SK-N-SH (cell line): ENCODE data around the gene AADAT. TPM values are rescaled to one million over a fixed set of nuclear protein-coding genes. Genes with fewer than 3 reads are reported as not detected.

ENCODE experiments used
- CTCF ChIA-PET: fragments of 300-600, 350-600 bp; formaldehyde crosslinking; extraction: SDS; loops from one replicate; lab custom pipeline; 2021; lab: Yijun Ruan, JAX
- POLR2A ChIA-PET: fragments of 350-600 bp; sonication (Branson Sonifier 250); formaldehyde crosslinking; extraction: SDS; loops from one replicate; lab custom pipeline; 2020; ENCODE audit warnings: antibody characterized with exemption, inconsistent platforms; lab: Yijun Ruan, JAX
- DNase-seq: peaks from one replicate; pipeline ENCODE4 v3.0.0; 2012
- H2AFZ ChIP-seq: fragments of 200-600 bp; sonication (generic); 2 replicates; pipeline ENCODE4 v1.8.1; 2016; ENCODE audit warnings: antibody characterized with exemption, mild to moderate bottlenecking, low read depth
- H3F3A ChIP-seq: fragments of 200-600 bp; sonication (generic); replicated peaks from 2 replicates; pipeline ENCODE3; 2016; ENCODE audit warnings: antibody characterized with exemption, mild to moderate bottlenecking; ENCODE audit not compliant: insufficient read depth
- H3K27ac ChIP-seq, 2 experiments: fragments of 200-500 bp in 1 of 2; fragments of 200-600 bp in 1 of 2; sonication (Bioruptor generic) in 1 of 2; sonication (generic), shearing (Covaris generic) in 1 of 2; 2 replicates each; pipeline versions ENCODE4 v1.5.1 to v1.6.1; 2014 to 2016; ENCODE audit warnings: low read depth in 2 of 2, inconsistent platforms in 1 of 2, low read length in 1 of 2, mild to moderate bottlenecking in 1 of 2, mixed read lengths in 1 of 2
- H3K27me3 ChIP-seq: fragments of 200-600 bp; sonication (generic), shearing (Covaris generic); 2 replicates; pipeline ENCODE4 v1.6.1; 2016; ENCODE audit warnings: mixed run types; ENCODE audit not compliant: insufficient read depth
- H3K36me3 ChIP-seq, 2 experiments: fragments of 200-500 bp in 1 of 2; fragments of 200-600 bp in 1 of 2; sonication (Bioruptor generic) in 1 of 2; sonication (generic) in 1 of 2; replicated peaks in 1 of 2; 2 replicates each; pipeline versions ENCODE3 to v1.5.1; 2014 to 2016; ENCODE audit warnings: low read length in 1 of 2, mild to moderate bottlenecking in 1 of 2; ENCODE audit not compliant: insufficient read depth in 2 of 2, control insufficient read depth in 1 of 2
- H3K4me1 ChIP-seq, 2 experiments: fragments of 200-500 bp in 1 of 2; fragments of 200-600 bp in 1 of 2; sonication (Bioruptor generic) in 1 of 2; sonication (generic), shearing (Covaris generic) in 1 of 2; 2 replicates each; pipeline versions ENCODE4 v1.5.1 to v1.6.1; 2014 to 2016; ENCODE audit warnings: low read depth in 1 of 2, low read length in 1 of 2, mixed run types in 1 of 2; ENCODE audit not compliant: insufficient read depth in 2 of 2, control insufficient read depth in 1 of 2
- H3K4me2 ChIP-seq: fragments of 200-600 bp; sonication (generic), shearing (Covaris generic); 2 replicates; pipeline ENCODE4 v1.6.1; 2017; ENCODE audit warnings: mixed run types
- H3K4me3 ChIP-seq, 2 experiments: fragments of 200-500 bp in 1 of 2; fragments of 200-600 bp in 1 of 2; sonication (Bioruptor generic) in 1 of 2; sonication (generic), shearing (Covaris generic) in 1 of 2; 2 replicates each; pipeline versions ENCODE4 v1.5.1 to v1.8.1; 2014 to 2016; ENCODE audit warnings: low read depth in 2 of 2, inconsistent platforms in 1 of 2, low read length in 1 of 2, mild to moderate bottlenecking in 1 of 2, mixed read lengths in 1 of 2, moderate library complexity in 1 of 2
- H3K79me2 ChIP-seq: fragments of 200-600 bp; sonication (generic); 2 replicates; pipeline ENCODE4 v1.8.1; 2017; ENCODE audit warnings: mild to moderate bottlenecking; ENCODE audit not compliant: insufficient read depth
- H3K9ac ChIP-seq: fragments of 200-600 bp; sonication (generic); 2 replicates; pipeline ENCODE4 v1.6.1; 2017; ENCODE audit warnings: mixed run types
- H3K9me2 ChIP-seq: fragments of 200-600 bp; sonication (generic); 2 replicates; pipeline ENCODE4 v1.6.1; 2017; ENCODE audit warnings: mixed run types
- H3K9me3 ChIP-seq: fragments of 200-600 bp; sonication (generic); 2 replicates; pipeline ENCODE4 v1.6.1; 2017; ENCODE audit warnings: mixed run types, mild to moderate bottlenecking, moderate library complexity
- H4K20me1 ChIP-seq: fragments of 200-600 bp; sonication (generic); 2 replicates; pipeline ENCODE4 v1.6.1; 2017; ENCODE audit warnings: mild to moderate bottlenecking, mixed run types; ENCODE audit not compliant: insufficient read depth
- ELF1 ChIP-seq: IDR thresholded peaks from 2 replicates; pipeline ENCODE4 v1.4.0; 2012
- EZH2phosphoT487 ChIP-seq: fragments of 200-600 bp; sonication (generic); IDR thresholded peaks from 2 replicates; pipeline ENCODE4 v1.6.1; 2017; ENCODE audit warnings: low read depth, mixed run types, mild to moderate bottlenecking, antibody characterized with exemption, moderate library complexity, borderline replicate concordance
- FOSL2 ChIP-seq: IDR thresholded peaks from 2 replicates; pipeline ENCODE4 v1.4.0; 2012; ENCODE audit warnings: low read depth, mild to moderate bottlenecking, moderate library complexity, borderline replicate concordance
- FOXJ3 ChIP-seq: sonication (generic); formaldehyde crosslinking; IDR thresholded peaks from 2 replicates; pipeline ENCODE4 v1.5.1; 2020; ENCODE audit warnings: mild to moderate bottlenecking, missing genetic modification reagents
- FOXM1 ChIP-seq: IDR thresholded peaks from 2 replicates; pipeline ENCODE4 v1.4.0; 2012; ENCODE audit warnings: low read depth, mild to moderate bottlenecking
- GABPA ChIP-seq: IDR thresholded peaks from 2 replicates; pipeline ENCODE4 v1.4.0; 2012; ENCODE audit warnings: low read depth, mild to moderate bottlenecking
- GATA2 ChIP-seq: sonication (generic); formaldehyde crosslinking; IDR thresholded peaks from 2 replicates; pipeline ENCODE4 v1.5.0; 2020; ENCODE audit warnings: mild to moderate bottlenecking, missing genetic modification reagents
- IRF3 ChIP-seq: fragments of 150-350 bp; IDR thresholded peaks from 2 replicates; pipeline ENCODE4 v1.6.1; 2016; ENCODE audit warnings: mild to moderate bottlenecking, low read depth, low read length
- MEF2A ChIP-seq: IDR thresholded peaks from 2 replicates; pipeline ENCODE4 v1.4.0; 2012; ENCODE audit warnings: low read depth, borderline replicate concordance
- MXI1 ChIP-seq: IDR thresholded peaks from 2 replicates; pipeline ENCODE4 v1.6.1; 2012; ENCODE audit warnings: mild to moderate bottlenecking, low read depth, low read length, improper control_type of control experiment
- POLR2AphosphoS5 ChIP-seq: IDR thresholded peaks from 2 replicates; pipeline ENCODE4 v1.6.1; 2012; ENCODE audit warnings: low read depth, low read length
- RAD21 ChIP-seq: IDR thresholded peaks from 2 replicates; pipeline ENCODE4 v1.6.1; 2012; ENCODE audit warnings: mild to moderate bottlenecking, low read length
- RCOR1 ChIP-seq: fragments of 150-350 bp; IDR thresholded peaks from 2 replicates; pipeline ENCODE4 v1.6.1; 2017; ENCODE audit warnings: antibody characterized with exemption, low read length
- TAF1 ChIP-seq: IDR thresholded peaks from 2 replicates; pipeline ENCODE4 v1.6.1; 2012; ENCODE audit warnings: low read depth, mild to moderate bottlenecking, low read length, moderate library complexity, borderline replicate concordance
- TCF12 ChIP-seq: IDR thresholded peaks from 2 replicates; pipeline ENCODE4 v1.4.0; 2012
- USF1 ChIP-seq: IDR thresholded peaks from 2 replicates; pipeline ENCODE4 v1.4.0; 2012; ENCODE audit warnings: low read depth, borderline replicate concordance
- USF2 ChIP-seq: fragments of 150-350 bp; IDR thresholded peaks from 2 replicates; pipeline ENCODE4 v1.6.1; 2017; ENCODE audit warnings: antibody characterized with exemption, low read length, low read depth, borderline replicate concordance
- YY1 ChIP-seq: IDR thresholded peaks from 2 replicates; pipeline ENCODE4 v1.4.0; 2012; ENCODE audit warnings: low read depth, mild to moderate bottlenecking
- ZBTB33 ChIP-seq: IDR thresholded peaks from 2 replicates; pipeline ENCODE4 v1.4.0; 2012; ENCODE audit warnings: low read depth, borderline replicate concordance
- WGBS: methylation state at CpG from one replicate; pipeline ENCODE4 v1.1.6; 2017; ENCODE audit warnings: low lambda C conversion rate; 5-methylcytosine and 5-hydroxymethylcytosine counted together
- polyA plus RNA-seq, 3 experiments: library from polyadenylated mRNA; depleted of rRNA; stranded (reverse); fragments of >200 nt; gene quantifications; 2 replicates each; pipeline ENCODE4 v1.2.3, GENCODE V29; 2012
- TF ChIP-seq, protein P1 (sequence below): IDR thresholded peaks from 2 replicates; pipeline ENCODE4 v1.6.1; 2012; ENCODE audit warnings: mild to moderate bottlenecking, low read depth, low read length, moderate library complexity

The AADAT gene
- polyA plus RNA-seq, 1 of the 3 experiments (the other 2 are of a cell fraction): 12.5 TPM

DNA sequence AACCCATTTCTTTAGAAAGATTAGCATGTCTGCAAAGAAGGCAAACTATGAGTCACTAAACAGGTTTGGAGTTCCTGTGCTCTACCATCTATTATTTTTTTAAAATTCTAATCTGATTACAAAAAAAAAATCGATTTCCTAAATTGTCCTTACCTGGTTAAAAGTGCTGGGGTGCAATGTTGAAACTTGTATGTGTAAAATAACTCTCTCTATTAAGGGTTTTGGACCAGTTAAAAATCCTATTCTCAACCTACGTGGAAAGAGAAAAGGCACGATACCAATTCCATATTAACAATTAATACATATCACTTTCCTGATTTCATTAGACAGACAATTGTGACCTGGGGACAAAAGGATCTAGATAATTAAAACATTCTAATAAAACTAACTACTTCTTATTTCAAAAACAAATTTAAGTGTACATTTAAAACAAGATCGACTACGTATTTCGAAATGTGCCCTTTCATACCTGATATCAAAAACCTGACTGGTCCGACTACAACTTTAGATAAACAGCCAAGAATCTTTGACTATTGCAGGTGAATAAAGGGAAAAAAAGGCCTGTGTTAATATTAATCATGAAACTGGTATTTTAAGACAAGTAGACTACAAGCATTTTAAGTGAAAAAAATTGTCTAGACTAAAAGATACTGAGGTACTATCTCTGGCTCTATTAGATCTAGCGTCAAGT lies 21.2 kb downstream of the AADAT start:
- Histone ChIP-seq H3K4me1 (no peaks in the 10 kb centered on the region), H3K9me2 (no peaks in the 10 kb centered on the region), H3K4me3 (no peak overlapping the region), H3K79me2 (no peaks in the 10 kb centered on the region), H3K4me2 (no peak overlapping the region), H3K9me3 (no peaks in the 10 kb centered on the region), H3K27ac (no peak overlapping the region), H3K27me3 (no peaks in the 10 kb centered on the region), H3K36me3 (peaks cover 47 to 70% of the 10 kb centered on the region in 2 experiments), H2AFZ (no peak overlapping the region), H4K20me1 (no peaks in the 10 kb centered on the region), H3F3A (no peaks in the 10 kb centered on the region), H3K9ac (no peak overlapping the region)
- TF ChIP-seq YY1 (no peak), TAF1 (no peak), GABPA (no peak), FOXM1 (no peak), ZBTB33 (no peak), USF1 (no peak), MEF2A (no peak), RCOR1 (no peak), TCF12 (no peak), FOSL2 (no peak), IRF3 (no peak), GATA2 (CRISPR knock-in tag) (no peak), MXI1 (no peak), POLR2AphosphoS5 (no peak), RAD21 (no peak), EZH2phosphoT487 (no peak), FOXJ3 (no peak), USF2 (no peak), ELF1 (no peak)
- TF ChIP-seq, protein P1, sequence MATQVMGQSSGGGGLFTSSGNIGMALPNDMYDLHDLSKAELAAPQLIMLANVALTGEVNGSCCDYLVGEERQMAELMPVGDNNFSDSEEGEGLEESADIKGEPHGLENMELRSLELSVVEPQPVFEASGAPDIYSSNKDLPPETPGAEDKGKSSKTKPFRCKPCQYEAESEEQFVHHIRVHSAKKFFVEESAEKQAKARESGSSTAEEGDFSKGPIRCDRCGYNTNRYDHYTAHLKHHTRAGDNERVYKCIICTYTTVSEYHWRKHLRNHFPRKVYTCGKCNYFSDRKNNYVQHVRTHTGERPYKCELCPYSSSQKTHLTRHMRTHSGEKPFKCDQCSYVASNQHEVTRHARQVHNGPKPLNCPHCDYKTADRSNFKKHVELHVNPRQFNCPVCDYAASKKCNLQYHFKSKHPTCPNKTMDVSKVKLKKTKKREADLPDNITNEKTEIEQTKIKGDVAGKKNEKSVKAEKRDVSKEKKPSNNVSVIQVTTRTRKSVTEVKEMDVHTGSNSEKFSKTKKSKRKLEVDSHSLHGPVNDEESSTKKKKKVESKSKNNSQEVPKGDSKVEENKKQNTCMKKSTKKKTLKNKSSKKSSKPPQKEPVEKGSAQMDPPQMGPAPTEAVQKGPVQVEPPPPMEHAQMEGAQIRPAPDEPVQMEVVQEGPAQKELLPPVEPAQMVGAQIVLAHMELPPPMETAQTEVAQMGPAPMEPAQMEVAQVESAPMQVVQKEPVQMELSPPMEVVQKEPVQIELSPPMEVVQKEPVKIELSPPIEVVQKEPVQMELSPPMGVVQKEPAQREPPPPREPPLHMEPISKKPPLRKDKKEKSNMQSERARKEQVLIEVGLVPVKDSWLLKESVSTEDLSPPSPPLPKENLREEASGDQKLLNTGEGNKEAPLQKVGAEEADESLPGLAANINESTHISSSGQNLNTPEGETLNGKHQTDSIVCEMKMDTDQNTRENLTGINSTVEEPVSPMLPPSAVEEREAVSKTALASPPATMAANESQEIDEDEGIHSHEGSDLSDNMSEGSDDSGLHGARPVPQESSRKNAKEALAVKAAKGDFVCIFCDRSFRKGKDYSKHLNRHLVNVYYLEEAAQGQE: no peak
- DNase-seq: no peak
- WGBS: 87% methylated on average over 8 of the region's 8 CpGs
- ChIA-PET POLR2A (no interaction called here), CTCF (no interaction called here)
